Measurements from ENCODE around the gene NPEPPS.

Gene NPEPPS

GRCh38 chr17:47628014-47628566 is 97.2 kb downstream of the NPEPPS start:
- Mint-ChIP-seq H3K9me3 (no peaks in the 10 kb centered on the region), H3K4me1 (ENCODE audit: low read depth) (peaks cover 10% of the 10 kb centered on the region), H3K36me3 (ENCODE audit: low read depth) (peaks cover 34% of the 10 kb centered on the region), H3K27ac (no peak overlapping the region), H3K4me3 (no peak overlapping the region), H3K27me3 (no peaks in the 10 kb centered on the region)
- intact Hi-C loops (cut with micrococcal nuclease), result no loop called here

- intact Hi-C loops (cut with micrococcal nuclease), result no loop called here
- Mint-ChIP-seq H3K36me3 (ENCODE audit: low read depth) (peaks cover 26% of the 10 kb centered on the region), H3K27ac (no peak overlapping the region)
Measured at GRCh38 chr17:47629826-47630225, 98.9 kb downstream of the NPEPPS start.

GRCh38 chr17:47630614-47631013 is 99.7 kb downstream of the NPEPPS start:
- H3K36me3 Mint-ChIP-seq (ENCODE audit: low read depth), result peaks cover 28% of the 10 kb centered on the region
- no peak overlapping the region for H3K27ac Mint-ChIP-seq
- H3K27me3 Mint-ChIP-seq, result no peaks in the 10 kb centered on the region
- H3K9me3 Mint-ChIP-seq, result no peaks in the 10 kb centered on the region
- intact Hi-C loops (cut with micrococcal nuclease), result no loop called here
- no peak overlapping the region for H3K4me3 Mint-ChIP-seq
- H3K4me1 Mint-ChIP-seq (ENCODE audit: low read depth), result peaks cover 10% of the 10 kb centered on the region

More at GRCh38 chr17:47629826-47630225, 98.9 kb downstream of the NPEPPS start:
- peaks cover 10% of the 10 kb centered on the region for H3K4me1 Mint-ChIP-seq (ENCODE audit: low read depth)
- H3K27me3 Mint-ChIP-seq, result no peaks in the 10 kb centered on the region
- H3K9me3 Mint-ChIP-seq, result no peaks in the 10 kb centered on the region
- no peak overlapping the region for H3K4me3 Mint-ChIP-seq

GRCh38 chr17:47632991-47633390 is 102.1 kb downstream of the NPEPPS start:
- Mint-ChIP-seq H3K36me3 (ENCODE audit: low read depth) (peaks cover 43% of the 10 kb centered on the region), H3K4me1 (ENCODE audit: low read depth) (peaks cover 10% of the 10 kb centered on the region), H3K4me3 (no peak overlapping the region), H3K9me3 (no peaks in the 10 kb centered on the region), H3K27me3 (no peaks in the 10 kb centered on the region), H3K27ac (no peak overlapping the region)
- intact Hi-C loops (cut with micrococcal nuclease), result no loop called here

GRCh38 chr17:47633996-47634395 is 103.1 kb downstream of the NPEPPS start:
- Mint-ChIP-seq H3K27ac (no peak overlapping the region), H3K9me3 (no peaks in the 10 kb centered on the region), H3K27me3 (no peaks in the 10 kb centered on the region), H3K4me1 (ENCODE audit: low read depth) (peaks cover 15% of the 10 kb centered on the region), H3K36me3 (ENCODE audit: low read depth) (peaks cover 43% of the 10 kb centered on the region), H3K4me3 (no peak overlapping the region)
- intact Hi-C loops (cut with micrococcal nuclease), result no loop called here

- Mint-ChIP-seq H3K27me3 (no peaks in the 10 kb centered on the region), H3K27ac (no peak overlapping the region), H3K4me1 (ENCODE audit: low read depth) (peaks cover 14% of the 10 kb centered on the region), H3K9me3 (no peaks in the 10 kb centered on the region), H3K36me3 (ENCODE audit: low read depth) (peaks cover 43% of the 10 kb centered on the region), H3K4me3 (no peak overlapping the region)
- intact Hi-C loops (cut with micrococcal nuclease), result no loop called here
Measured at GRCh38 chr17:47634870-47635269, 104.0 kb downstream of the NPEPPS start.

GRCh38 chr17:47635734-47636133 is 104.8 kb downstream of the NPEPPS start:
- Mint-ChIP-seq H3K4me1 (ENCODE audit: low read depth) (peaks cover 9% of the 10 kb centered on the region), H3K4me3 (no peak overlapping the region), H3K27ac (no peak overlapping the region), H3K36me3 (ENCODE audit: low read depth) (peaks cover 43% of the 10 kb centered on the region), H3K27me3 (no peaks in the 10 kb centered on the region), H3K9me3 (no peaks in the 10 kb centered on the region)
- intact Hi-C loops (cut with micrococcal nuclease), result no loop called here

GRCh38 chr17:47636273-47637030 is 105.5 kb downstream of the NPEPPS start:
- Mint-ChIP-seq H3K36me3 (ENCODE audit: low read depth) (peaks cover 36% of the 10 kb centered on the region), H3K4me1 (ENCODE audit: low read depth) (peaks cover 9% of the 10 kb centered on the region), H3K27ac (no peak overlapping the region), H3K9me3 (no peaks in the 10 kb centered on the region), H3K27me3 (no peaks in the 10 kb centered on the region), H3K4me3 (no peak overlapping the region)
- intact Hi-C loops (cut with micrococcal nuclease), result no loop called here

GRCh38 chr17:47638903-47639302 is 108.0 kb downstream of the NPEPPS start:
- H3K9me3 Mint-ChIP-seq, result no peaks in the 10 kb centered on the region
- H3K27me3 Mint-ChIP-seq, result no peaks in the 10 kb centered on the region
- no peak overlapping the region for H3K4me3 Mint-ChIP-seq
- H3K27ac Mint-ChIP-seq, result peak overlapping the region; percentile 34
- peaks cover 9% of the 10 kb centered on the region for H3K4me1 Mint-ChIP-seq (ENCODE audit: low read depth)
- H3K36me3 Mint-ChIP-seq (ENCODE audit: low read depth), result peaks cover 24% of the 10 kb centered on the region
- intact Hi-C loops (cut with micrococcal nuclease), result no loop called here

- no peaks in the 10 kb centered on the region for H3K27me3 Mint-ChIP-seq
- intact Hi-C loops (cut with micrococcal nuclease), result no loop called here
- no peak overlapping the region for H3K27ac Mint-ChIP-seq
- H3K9me3 Mint-ChIP-seq, result no peaks in the 10 kb centered on the region
- H3K4me1 Mint-ChIP-seq (ENCODE audit: low read depth), result peaks cover 20% of the 10 kb centered on the region
- H3K36me3 Mint-ChIP-seq (ENCODE audit: low read depth), result peaks cover 21% of the 10 kb centered on the region
- no peak overlapping the region for H3K4me3 Mint-ChIP-seq
Measured at GRCh38 chr17:47640076-47640475, 109.2 kb downstream of the NPEPPS start.

GRCh38 chr17:47641202-47641601 is 110.3 kb downstream of the NPEPPS start:
- Mint-ChIP-seq H3K36me3 (ENCODE audit: low read depth) (peaks cover 13% of the 10 kb centered on the region), H3K4me3 (no peak overlapping the region), H3K9me3 (no peaks in the 10 kb centered on the region), H3K27me3 (no peaks in the 10 kb centered on the region), H3K4me1 (ENCODE audit: low read depth) (peaks cover 26% of the 10 kb centered on the region), H3K27ac (no peak overlapping the region)
- intact Hi-C loops (cut with micrococcal nuclease), result no loop called here

GRCh38 chr17:47643116-47643515 is 112.2 kb downstream of the NPEPPS start:
- intact Hi-C loops (cut with micrococcal nuclease), result no loop called here
- Mint-ChIP-seq H3K27me3 (no peaks in the 10 kb centered on the region), H3K4me3 (no peak overlapping the region), H3K36me3 (ENCODE audit: low read depth) (no peaks in the 10 kb centered on the region), H3K27ac (no peak overlapping the region), H3K9me3 (no peaks in the 10 kb centered on the region), H3K4me1 (ENCODE audit: low read depth) (peaks cover 40% of the 10 kb centered on the region)

GRCh38 chr17:47644324-47644723 is 113.4 kb downstream of the NPEPPS start:
- H3K4me1 Mint-ChIP-seq (ENCODE audit: low read depth), result peaks cover 44% of the 10 kb centered on the region
- H3K9me3 Mint-ChIP-seq, result no peaks in the 10 kb centered on the region
- peaks cover 5% of the 10 kb centered on the region for H3K36me3 Mint-ChIP-seq (ENCODE audit: low read depth)
- no peak overlapping the region for H3K4me3 Mint-ChIP-seq
- H3K27me3 Mint-ChIP-seq, result no peaks in the 10 kb centered on the region
- H3K27ac Mint-ChIP-seq, result peak overlapping the region; percentile 2
- intact Hi-C loops (cut with micrococcal nuclease), result no loop called here

GRCh38 chr17:47649153-47649971 is 118.5 kb downstream of the NPEPPS start, which contains the start of gene KPNB1:
Gene KPNB1 (plus strand): TSS chr17:47649919. CDS start chr17:47650245, 326 bp downstream.
- no peaks in the 10 kb centered on the region for H3K9me3 Mint-ChIP-seq
- peaks cover 53% of the 10 kb centered on the region for H3K36me3 Mint-ChIP-seq (ENCODE audit: low read depth)
- H3K4me1 Mint-ChIP-seq (ENCODE audit: low read depth), result peaks cover 57% of the 10 kb centered on the region
- peak within 1 kb of the TSS; percentile 94 for H3K27ac Mint-ChIP-seq
- H3K4me3 Mint-ChIP-seq, result peak within 1 kb of the TSS; percentile 92
- no peaks in the 10 kb centered on the region for H3K27me3 Mint-ChIP-seq
- intact Hi-C loops (cut with micrococcal nuclease), result no loop called here
